HepG2 (cell line): Measurements from ENCODE around the gene CSNK1G1. TPM values are rescaled to one million over a fixed set of nuclear protein-coding genes. Genes with fewer than 3 reads are reported as not detected.

Source experiments
- ATRX ChIP-seq: sonication (generic); formaldehyde crosslinking; IDR thresholded peaks from 2 replicates; pipeline ENCODE4 v1.4.0; 2020; ENCODE audit warnings: missing genetic modification reagents, borderline replicate concordance
- BRCA1 ChIP-seq: sonication (generic); formaldehyde crosslinking; IDR thresholded peaks from 2 replicates; pipeline ENCODE4 v1.4.0; 2020; ENCODE audit warnings: missing genetic modification reagents
- CBX1 ChIP-seq: IDR thresholded peaks from one replicate; pipeline ENCODE4 v1.6.1; 2016; ENCODE audit warnings: antibody characterized with exemption, low read depth
- CEBPG ChIP-seq: IDR thresholded peaks from 2 replicates; pipeline ENCODE4 v1.6.1; 2016
- CREB1 ChIP-seq, 2 experiments: fragments of 450-650 bp in 1 of 2; IDR thresholded peaks; 2 replicates each; pipeline ENCODE4 v1.6.1; 2016 to 2017; ENCODE audit warnings: control low read depth in 1 of 2, mild to moderate bottlenecking in 1 of 2, missing compliant biosample characterization in 1 of 2, missing genetic modification characterization in 1 of 2
- HNF1A ChIP-seq, 2 experiments: sonication (generic) in 1 of 2; formaldehyde crosslinking in 1 of 2; IDR thresholded peaks; 2 replicates each; pipeline versions ENCODE4 v1.4.0 to v1.6.1; 2016 to 2020; ENCODE audit warnings: borderline replicate concordance in 1 of 2, low read depth in 1 of 2, mild to moderate bottlenecking in 1 of 2, missing genetic modification reagents in 1 of 2
- IKZF5 ChIP-seq: IDR thresholded peaks from 2 replicates; pipeline ENCODE4 v1.6.1; 2018; ENCODE audit warnings: missing genetic modification reagents, mild to moderate bottlenecking, missing compliant biosample characterization
- KLF15 ChIP-seq: sonication (generic); formaldehyde crosslinking; IDR thresholded peaks from 2 replicates; pipeline ENCODE4 v1.8.1; 2023; ENCODE audit warnings: borderline replicate concordance, mild to moderate bottlenecking, inconsistent platforms, missing genetic modification reagents, mixed read lengths
- TBP ChIP-seq: sonication (generic); formaldehyde crosslinking; IDR thresholded peaks from 2 replicates; pipeline ENCODE4 v1.5.0; 2020; ENCODE audit warnings: missing genetic modification reagents
- TCF7L2 ChIP-seq: IDR thresholded peaks from 2 replicates; pipeline ENCODE4 v1.6.1; 2011; ENCODE audit warnings: mild to moderate bottlenecking, low read depth, low read length, moderate library complexity
- TSC22D2 ChIP-seq: sonication (generic); formaldehyde crosslinking; IDR thresholded peaks from 2 replicates; pipeline ENCODE4 v1.5.1; 2020; ENCODE audit warnings: missing genetic modification reagents, mild to moderate bottlenecking, borderline replicate concordance
- USF2 ChIP-seq, 2 experiments: sonication (generic) in 1 of 2; formaldehyde crosslinking in 1 of 2; IDR thresholded peaks; 2 replicates each; pipeline versions ENCODE4 v1.5.1 to v1.6.1; 2011 to 2020; ENCODE audit warnings: borderline replicate concordance in 1 of 2, low read depth in 1 of 2, low read length in 1 of 2, mild to moderate bottlenecking in 1 of 2, missing genetic modification reagents in 1 of 2, moderate library complexity in 1 of 2
- ZFP36 ChIP-seq: fragments of 150-350 bp; IDR thresholded peaks from 2 replicates; pipeline ENCODE4 v1.6.1; 2018; ENCODE audit warnings: borderline replicate concordance, low read length, low read depth; ENCODE audit not compliant: partially characterized antibody
- ZMYM4 ChIP-seq: sonication (generic); formaldehyde crosslinking; IDR thresholded peaks from 2 replicates; pipeline ENCODE4 v1.8.1; 2023; ENCODE audit warnings: mild to moderate bottlenecking, missing genetic modification reagents
- ZNF10 ChIP-seq: sonication (generic); formaldehyde crosslinking; IDR thresholded peaks from 2 replicates; pipeline ENCODE4 v1.4.0; 2020; ENCODE audit warnings: mild to moderate bottlenecking, low read depth, missing genetic modification reagents, borderline replicate concordance
- ZNF180 ChIP-seq: sonication (generic); formaldehyde crosslinking; IDR thresholded peaks from 2 replicates; pipeline ENCODE4 v1.4.0; 2020; ENCODE audit warnings: low read depth, missing genetic modification reagents, borderline replicate concordance
- ZXDC ChIP-seq: sonication (generic); formaldehyde crosslinking; IDR thresholded peaks from 2 replicates; pipeline ENCODE4 v1.5.0; 2020; ENCODE audit warnings: mild to moderate bottlenecking, missing genetic modification reagents
- polyA plus RNA-seq, 8 experiments: library from polyadenylated mRNA; depleted of rRNA in 3 of 8; stranded (reverse) in 7 of 8; unstranded in 1 of 8; fragments of >200 nt; fragmentation: Illumina TruSeq in 4 of 8; extraction: Trizol in 4 of 8; gene quantifications; 2 replicates each; pipeline versions ENCODE4 v1.2.1 to v1.2.3, GENCODE V29; 2011 to 2016; ENCODE audit warnings: low read depth in 4 of 8, missing spikeins in 1 of 8, mixed read lengths in 1 of 8; ENCODE audit not compliant: insufficient read depth in 1 of 8
- total RNA-seq, 5 experiments: library from RNA; depleted of rRNA; stranded (reverse); fragments of >200 nt; fragmentation: Illumina TruSeq; extraction: Trizol; gene quantifications; 2 replicates each; pipeline ENCODE4 v1.2.3, GENCODE V29; 2016; ENCODE audit warnings: low read depth in 1 of 5

The CSNK1G1 gene
- total and polyA plus RNA-seq, 2 of the 13 experiments (the other 11 are each of a cell fraction or from before 2014, with no cell fraction given), result 8.5 to 12.6 TPM

GRCh38 chr15:64162869-64163658 is 192.9 kb downstream of the CSNK1G1 start, which contains the start of gene PPIB (continued):
- no peak for TF ChIP-seq HNF1A (IDR thresholded peaks at IDR 0.05; ENCODE audit: low read depth)
- no peak; the same call in 1 of the 2 replicates for TF ChIP-seq HNF1A (CRISPR knock-in tag; IDR thresholded peaks at IDR 0.05; ENCODE audit: borderline replicate concordance)
- TF ChIP-seq CBX1, result no peak
- TF ChIP-seq ZNF180 (CRISPR knock-in tag), result no peak
- TF ChIP-seq ZNF10 (CRISPR knock-in tag), result no peak
- no peak for TF ChIP-seq TSC22D2 (CRISPR knock-in tag)
- TF ChIP-seq CREB1 (IDR thresholded peaks at IDR 0.05), result peak; percentile 74
- 0 out of 2 replicates have a peak, but pooled peaks have one; percentile 30 for TF ChIP-seq CREB1 (CRISPR knock-in tag; IDR thresholded peaks at IDR 0.05)
- TF ChIP-seq ZFP36, result no peak
- no peak; the same call in 1 of the 2 replicates for TF ChIP-seq IKZF5 (CRISPR knock-in tag)
- 0 out of 2 replicates have a peak, but pooled peaks have one; percentile 49 for TF ChIP-seq BRCA1
- TF ChIP-seq ZMYM4 (CRISPR knock-in tag), result peak; percentile 67
- TF ChIP-seq TCF7L2, result no peak
- TF ChIP-seq ZXDC (CRISPR knock-in tag), result no peak
- TF ChIP-seq KLF15 (CRISPR knock-in tag), result no peak; the same call in 1 of the 2 replicates
- no peak for TF ChIP-seq ATRX
- no peak for TF ChIP-seq USF2 (IDR thresholded peaks at IDR 0.05; ENCODE audit: low read depth, low read length)
- no peak for TF ChIP-seq USF2 (CRISPR knock-in tag; IDR thresholded peaks at IDR 0.05; ENCODE audit: borderline replicate concordance)
- no peak for TF ChIP-seq TBP (CRISPR knock-in tag)
- TF ChIP-seq CEBPG (CRISPR knock-in tag), result peak; percentile 48
